H1 (cell line): ENCODE results near the gene CAMK1.

Source experiments
- EP300 ChIP-seq, 2 experiments: IDR thresholded peaks; 1 replicate in 1 of 2; 2 replicates in 1 of 2; pipeline ENCODE4 v1.6.1; 2011 to 2012; ENCODE audit warnings: low read depth in 2 of 2, low read length in 2 of 2, mild to moderate bottlenecking in 2 of 2, borderline replicate concordance in 1 of 2, inconsistent platforms in 1 of 2, moderate library complexity in 1 of 2
- EZH2 ChIP-seq: fragments of 200-600 bp; sonication (generic); IDR thresholded peaks from 2 replicates; pipeline ENCODE4 v1.7.1; 2012; ENCODE audit warnings: low read depth, mild to moderate bottlenecking, moderate library complexity, low read length, inconsistent platforms; ENCODE audit not compliant: severe bottlenecking
- POLR2A ChIP-seq, 2 experiments: IDR thresholded peaks; 1 replicate in 1 of 2; 2 replicates in 1 of 2; pipeline ENCODE4 v1.6.1; 2011; ENCODE audit warnings: low read depth in 2 of 2, low read length in 2 of 2, mild to moderate bottlenecking in 2 of 2; ENCODE audit errors: control extremely low read depth in 1 of 2
- POLR2AphosphoS5 ChIP-seq: IDR thresholded peaks from 2 replicates; pipeline ENCODE4 v1.6.1; 2011; ENCODE audit warnings: low read depth, low read length
- RAD21 ChIP-seq, 2 experiments: IDR thresholded peaks in 1 of 2; conservative IDR thresholded peaks in 1 of 2; 2 replicates each; pipeline ENCODE4 v1.6.1; 2011; ENCODE audit warnings: low read depth in 2 of 2, low read length in 2 of 2, improper control_type of control experiment in 1 of 2, inconsistent platforms in 1 of 2, mild to moderate bottlenecking in 1 of 2, moderate library complexity in 1 of 2
- RXRA ChIP-seq: IDR thresholded peaks from 2 replicates; pipeline ENCODE4 v1.6.1; 2011; ENCODE audit warnings: low read depth, mild to moderate bottlenecking, low read length, moderate library complexity; ENCODE audit not compliant: insufficient read depth
- SP4 ChIP-seq: IDR thresholded peaks from 2 replicates; pipeline ENCODE4 v1.6.1; 2012; ENCODE audit warnings: low read length, inconsistent platforms
- SRF ChIP-seq: IDR thresholded peaks from 2 replicates; pipeline ENCODE4 v1.6.1; 2011; ENCODE audit warnings: mild to moderate bottlenecking, low read depth, low read length, moderate library complexity
- TF ChIP-seq, protein P1 (sequence below), 3 experiments: IDR thresholded peaks; 1 replicate in 2 of 3; 2 replicates in 1 of 3; pipeline versions ENCODE4 v1.5.1 to v1.6.1; 2011; ENCODE audit warnings: low read length in 3 of 3, mild to moderate bottlenecking in 3 of 3, inconsistent platforms in 2 of 3, low read depth in 1 of 3, moderate library complexity in 1 of 3; ENCODE audit not compliant: insufficient read depth in 1 of 3; ENCODE audit errors: control extremely low read depth in 1 of 3

DNA sequence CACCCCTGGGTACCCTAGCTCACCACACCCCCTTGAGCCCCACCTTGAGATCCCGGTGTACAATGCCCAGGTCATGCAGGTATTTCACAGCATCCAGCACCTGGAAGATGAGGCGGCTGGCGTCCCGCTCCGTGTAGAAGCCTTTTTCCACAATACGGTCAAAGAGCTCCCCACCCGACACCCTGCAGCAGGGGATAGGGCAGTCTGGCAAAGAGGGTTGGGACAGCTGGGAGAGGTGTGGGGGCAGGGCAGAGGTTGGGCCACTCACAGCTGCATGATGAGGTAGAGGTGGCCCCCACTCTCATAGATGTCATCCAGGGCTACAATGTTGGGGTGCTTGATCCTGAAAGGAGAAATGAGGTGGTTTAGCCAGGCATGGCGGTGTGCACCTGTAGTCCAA lies 6.9 kb downstream of the CAMK1 start:
- TF ChIP-seq POLR2A (IDR thresholded peaks at IDR 0.05; ENCODE audit: control extremely low read depth in 1 of 2, low read depth in 2 of 2, low read length in 2 of 2) (no peak), RAD21 (IDR thresholded peaks at IDR 0.05 in 1 of 2, conservative IDR thresholded peaks at IDR 0.05 in 1 of 2; ENCODE audit: low read depth in 2 of 2, low read length in 2 of 2) (no peak), RXRA (no peak), SP4 (no peak), POLR2AphosphoS5 (no peak), EP300 (IDR thresholded peaks at IDR 0.05; ENCODE audit: borderline replicate concordance in 1 of 2, low read depth in 2 of 2, low read length in 2 of 2) (no peak), EZH2 (no peak), SRF (no peak)
- TF ChIP-seq, protein P1, sequence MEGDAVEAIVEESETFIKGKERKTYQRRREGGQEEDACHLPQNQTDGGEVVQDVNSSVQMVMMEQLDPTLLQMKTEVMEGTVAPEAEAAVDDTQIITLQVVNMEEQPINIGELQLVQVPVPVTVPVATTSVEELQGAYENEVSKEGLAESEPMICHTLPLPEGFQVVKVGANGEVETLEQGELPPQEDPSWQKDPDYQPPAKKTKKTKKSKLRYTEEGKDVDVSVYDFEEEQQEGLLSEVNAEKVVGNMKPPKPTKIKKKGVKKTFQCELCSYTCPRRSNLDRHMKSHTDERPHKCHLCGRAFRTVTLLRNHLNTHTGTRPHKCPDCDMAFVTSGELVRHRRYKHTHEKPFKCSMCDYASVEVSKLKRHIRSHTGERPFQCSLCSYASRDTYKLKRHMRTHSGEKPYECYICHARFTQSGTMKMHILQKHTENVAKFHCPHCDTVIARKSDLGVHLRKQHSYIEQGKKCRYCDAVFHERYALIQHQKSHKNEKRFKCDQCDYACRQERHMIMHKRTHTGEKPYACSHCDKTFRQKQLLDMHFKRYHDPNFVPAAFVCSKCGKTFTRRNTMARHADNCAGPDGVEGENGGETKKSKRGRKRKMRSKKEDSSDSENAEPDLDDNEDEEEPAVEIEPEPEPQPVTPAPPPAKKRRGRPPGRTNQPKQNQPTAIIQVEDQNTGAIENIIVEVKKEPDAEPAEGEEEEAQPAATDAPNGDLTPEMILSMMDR (IDR thresholded peaks at IDR 0.05; ENCODE audit: control extremely low read depth in 1 of 3, insufficient read depth in 1 of 3, low read depth in 1 of 3, low read length in 3 of 3) = no peak
